ENCODE data around the gene GRM7. TPM values are rescaled to one million over a fixed set of nuclear protein-coding genes. Genes with fewer than 3 reads are reported as not detected.

Gene GRM7
- total RNA-seq, 1 donor from 2014 or later: 2.1 TPM

DNA sequence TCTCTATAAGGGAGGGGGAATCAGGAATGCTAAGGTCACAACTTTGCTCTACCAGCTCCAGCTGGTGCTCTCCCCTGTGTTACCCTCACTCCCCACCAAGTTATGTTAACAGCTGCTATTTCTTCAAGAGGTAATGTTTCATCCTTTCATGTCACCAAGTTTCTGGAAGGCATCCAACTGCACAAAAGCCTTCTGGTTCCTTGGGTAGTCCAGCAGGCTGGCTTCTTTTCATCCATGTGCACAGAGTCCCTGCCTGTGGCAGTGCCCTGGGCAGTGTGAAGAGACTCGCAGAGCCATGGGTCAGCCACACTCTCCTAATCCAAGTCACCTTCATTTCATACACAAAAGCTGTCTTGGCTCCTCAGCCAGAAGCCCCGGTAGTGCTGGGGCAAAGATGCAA lies 903.2 kb downstream of the GRM7 start:
- ATAC-seq (no peak), DNase-seq (ENCODE audit: low spot score) (no peak)
- intact Hi-C loops (cut with DNase I): no loop called here

GRCh38 chr3:7766530-7766929 lies 905.6 kb downstream of the GRM7 start:
- intact Hi-C loops (cut with DNase I): no loop called here
- ATAC-seq: no peak
- no peak for DNase-seq (ENCODE audit: low spot score)

- DNase-seq (ENCODE audit: low spot score) (no peak), ATAC-seq (no peak)
- intact Hi-C loops (cut with DNase I): no loop called here
These were observed 918.4 kb downstream of the GRM7 start for GRCh38 chr3:7779331-7779730.

- intact Hi-C loops (cut with DNase I): no loop called here
- DNase-seq (ENCODE audit: low spot score) (no peak), ATAC-seq (no peak)
These were observed 920.5 kb downstream of the GRM7 start for GRCh38 chr3:7781395-7781794.

DNA sequence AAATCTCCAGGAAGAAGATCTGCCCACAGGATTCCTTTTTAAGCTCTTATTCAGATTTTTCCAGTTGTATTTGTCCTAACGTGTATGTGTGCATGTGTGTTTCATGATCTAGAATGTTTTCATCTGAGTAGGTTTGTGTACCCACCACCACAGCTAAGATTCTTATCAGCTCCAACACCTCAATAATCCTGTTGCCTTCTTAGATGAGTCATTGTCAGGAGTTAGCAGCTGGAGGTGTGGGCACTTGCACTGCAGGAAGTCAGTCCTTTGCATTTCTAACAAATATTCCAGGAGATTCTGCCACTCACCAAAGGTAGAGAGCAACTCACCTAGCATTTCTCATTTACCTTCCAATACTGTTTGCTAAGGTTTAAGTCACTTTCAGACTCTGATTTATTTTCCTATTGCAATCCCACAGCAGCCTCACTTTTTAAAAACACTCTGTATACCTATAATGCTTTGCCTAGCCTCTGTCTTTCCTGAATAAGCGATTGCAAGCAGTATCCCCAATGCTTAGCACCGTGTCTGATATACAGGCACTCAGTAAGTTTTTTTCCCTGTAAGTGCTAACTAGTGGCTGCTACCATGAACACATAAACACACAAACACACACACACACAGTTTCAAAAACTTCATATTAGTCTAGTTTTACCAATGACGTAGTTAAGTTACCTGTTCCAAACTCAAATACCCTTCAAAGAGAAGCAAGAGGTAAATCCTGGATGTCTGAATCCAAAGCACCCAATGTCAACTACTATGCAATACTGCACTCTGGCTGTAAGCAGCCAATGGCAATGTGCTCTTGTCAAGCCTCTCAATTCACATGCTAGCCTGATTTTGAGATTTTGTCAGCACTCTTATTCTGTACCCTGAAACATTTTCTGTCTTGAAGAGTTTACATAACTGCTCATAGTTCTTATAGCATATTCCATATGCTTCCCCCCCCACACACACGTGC lies 927.2 kb downstream of the GRM7 start:
- intact Hi-C loops (cut with DNase I): no loop called here
- DNase-seq (ENCODE audit: low spot score): no peak
- ATAC-seq: no peak

DNA sequence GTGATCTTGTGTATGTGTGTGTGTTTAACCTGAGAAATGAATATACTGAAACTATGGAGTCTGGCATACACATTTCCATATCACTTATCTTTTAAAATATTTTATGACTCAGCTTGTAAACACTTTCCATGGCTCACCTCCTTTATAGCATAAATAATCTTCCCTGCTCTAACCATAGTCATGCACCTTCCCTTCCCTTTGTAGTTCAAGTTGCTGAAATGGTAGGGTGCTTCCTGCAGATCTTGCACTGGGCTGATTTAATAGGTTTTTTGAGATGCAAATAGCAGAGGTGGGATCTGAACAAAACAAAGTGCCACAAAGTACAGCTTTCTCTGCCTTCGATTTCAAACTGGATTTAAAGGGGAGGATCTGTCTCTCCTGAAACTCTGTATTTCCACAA lies 928.0 kb downstream of the GRM7 start:
- no peak for DNase-seq (ENCODE audit: low spot score)
- ATAC-seq: no peak
- intact Hi-C loops (cut with DNase I): no loop called here

- DNase-seq (ENCODE audit: low spot score) (no peak), ATAC-seq (no peak)
- intact Hi-C loops (cut with DNase I): no loop called here
These were observed 928.4 kb downstream of the GRM7 start for GRCh38 chr3:7789324-7789723.

GRCh38 chr3:7790141-7790540 lies 929.2 kb downstream of the GRM7 start:
- ATAC-seq (no peak), DNase-seq (ENCODE audit: low spot score) (no peak)
- intact Hi-C loops (cut with DNase I): no loop called here

Measured in sciatic nerve (tissue), 2 donors.